HCT116 (cell line): ENCODE results near the gene EPHA10. TPM values are rescaled to one million over a fixed set of nuclear protein-coding genes. Genes with fewer than 3 reads are reported as not detected.

Experiments
- ATAC-seq: fragments of 200-7000 bp; cut with Tn5 transposase; 2 replicates; pipeline ENCODE4 v1.9.1; 2020; ENCODE audit warnings: mild to moderate bottlenecking, moderate library complexity
- Bru-seq: library from RNA; stranded (reverse); fragments of 400-500 nt; gene quantifications from one replicate; lab custom pipeline; 2021; lab: Mats Ljungman, UMichigan
- BruChase-seq, 2 experiments: library from RNA; stranded (reverse); fragments of 400-500 nt; gene quantifications; one replicate each; lab custom pipeline; 2021; lab: Mats Ljungman, UMichigan
- BruUV-seq: library from RNA; stranded (reverse); fragments of 400-500 nt; replicated peaks from 2 replicates; lab custom pipeline; 2021; lab: Mats Ljungman, UMichigan
- CTCF ChIA-PET: fragments of 300-600 bp; sonication (Branson Sonifier 250); formaldehyde crosslinking; loops from one replicate; lab custom pipeline; 2021; ENCODE audit warnings: antibody characterized with exemption; lab: Charles Lee
- POLR2A ChIA-PET: fragments of 300-600, 350-600 bp; sonication (Branson Sonifier 250); formaldehyde crosslinking; loops from one replicate; lab custom pipeline; 2021; ENCODE audit warnings: antibody characterized with exemption; lab: Charles Lee
- RAD21 ChIA-PET, 2 experiments: fragments of 300-600 bp; sonication (Branson Sonifier 250); formaldehyde crosslinking; loops; one replicate each; lab custom pipeline; 2023; ENCODE audit warnings: low total read pairs in 2 of 2; ENCODE audit not compliant: uncharacterized antibody in 2 of 2, unreplicated experiment in 2 of 2, low non-redundant PET in 1 of 2; lab: Charles Lee
- DNase-seq: peaks from one replicate; pipeline ENCODE4 v3.0.0-alpha.2; 2010; ENCODE audit warnings: low read depth, low spot score
- H2AFZ ChIP-seq: fragments of 200-600 bp; shearing (Covaris generic), sonication (generic); 2 replicates; pipeline ENCODE4 v1.6.1; 2017; ENCODE audit warnings: low read depth, mixed run types, mixed read lengths, antibody characterized with exemption, low read length; ENCODE audit not compliant: poor library complexity, severe bottlenecking
- H3K27ac ChIP-seq: 2 replicates; pipeline ENCODE4 v1.5.1; 2012; ENCODE audit warnings: low read depth, low read length
- H3K27me3 ChIP-seq: fragments of 200-600 bp; sonication (generic); 2 replicates; pipeline ENCODE4 v1.6.1; 2016; ENCODE audit warnings: mixed run types, low read length, mixed read lengths; ENCODE audit not compliant: insufficient read depth
- H3K36me3 ChIP-seq, 2 experiments: fragments of 200-500 bp in 1 of 2; fragments of 200-600 bp in 1 of 2; sonication (Bioruptor generic) in 1 of 2; sonication (generic) in 1 of 2; 2 replicates each; pipeline versions ENCODE4 v1.5.1 to v1.6.1; 2014 to 2016; ENCODE audit warnings: low read length in 2 of 2, inconsistent platforms in 1 of 2, mixed read lengths in 1 of 2, mixed run types in 1 of 2; ENCODE audit not compliant: insufficient read depth in 2 of 2, control insufficient read depth in 1 of 2
- H3K4me1 ChIP-seq, 2 experiments: fragments of 200-600 bp in 1 of 2; sonication (generic) in 1 of 2; 2 replicates each; pipeline versions ENCODE4 v1.5.1 to v1.6.1; 2012 to 2017; ENCODE audit warnings: low read length in 2 of 2, inconsistent platforms in 1 of 2, mild to moderate bottlenecking in 1 of 2, mixed read lengths in 1 of 2, mixed run types in 1 of 2, moderate library complexity in 1 of 2; ENCODE audit not compliant: insufficient read depth in 2 of 2, control insufficient read depth in 1 of 2
- H3K4me2 ChIP-seq: fragments of 200-600 bp; sonication (generic); 2 replicates; pipeline ENCODE4 v1.6.1; 2017; ENCODE audit warnings: mixed run types, low read length, mixed read lengths
- H3K4me3 ChIP-seq, 2 experiments: fragments of 200-600 bp in 1 of 2; sonication (generic) in 1 of 2; replicated peaks in 1 of 2; 2 replicates each; pipeline ENCODE4 v1.5.1; 2011 to 2016; ENCODE audit warnings: low read length in 2 of 2, control low read depth in 1 of 2, low read depth in 1 of 2, mild to moderate bottlenecking in 1 of 2, mixed read lengths in 1 of 2, mixed run types in 1 of 2
- H3K79me2 ChIP-seq: fragments of 200-600 bp; sonication (generic); 2 replicates; pipeline ENCODE4 v1.6.1; 2017; ENCODE audit warnings: mild to moderate bottlenecking, mixed run types, low read length, moderate library complexity, mixed read lengths; ENCODE audit not compliant: insufficient read depth
- H3K9ac ChIP-seq: fragments of 200-600 bp; sonication (generic); 2 replicates; pipeline ENCODE4 v1.6.1; 2016; ENCODE audit warnings: low read length, mixed read lengths
- H3K9me2 ChIP-seq: fragments of 200-600 bp; sonication (generic), shearing (Covaris generic); 2 replicates; pipeline ENCODE4 v1.6.1; 2017; ENCODE audit warnings: mixed run types, mild to moderate bottlenecking, moderate library complexity; ENCODE audit not compliant: insufficient read depth
- H3K9me3 ChIP-seq, 2 experiments: fragments of 200-500 bp in 1 of 2; fragments of 200-600 bp in 1 of 2; sonication (Bioruptor generic) in 1 of 2; sonication (generic) in 1 of 2; 2 replicates each; pipeline ENCODE4 v1.6.1; 2014 to 2017; ENCODE audit warnings: low read length in 2 of 2, mixed read lengths in 2 of 2, inconsistent platforms in 1 of 2, low read depth in 1 of 2, mild to moderate bottlenecking in 1 of 2, mixed run types in 1 of 2, moderate library complexity in 1 of 2; ENCODE audit not compliant: control insufficient read depth in 1 of 2, insufficient read depth in 1 of 2
- H4K20me1 ChIP-seq: fragments of 200-600 bp; sonication (generic), shearing (Covaris generic); 2 replicates; pipeline ENCODE4 v1.6.1; 2017; ENCODE audit warnings: mixed run types, mild to moderate bottlenecking, moderate library complexity; ENCODE audit not compliant: insufficient read depth
- CBX3 ChIP-seq: IDR thresholded peaks from 2 replicates; pipeline ENCODE4 v1.6.1; 2012; ENCODE audit warnings: low read depth
- CEBPB ChIP-seq: IDR thresholded peaks from 2 replicates; pipeline ENCODE4 v1.6.1; 2012; ENCODE audit warnings: low read depth
- EGR1 ChIP-seq: IDR thresholded peaks from 2 replicates; pipeline ENCODE4 v1.6.1; 2012; ENCODE audit warnings: low read depth
- ELF1 ChIP-seq: IDR thresholded peaks from 2 replicates; pipeline ENCODE4 v1.6.1; 2012; ENCODE audit warnings: low read depth, borderline replicate concordance
- EZH2phosphoT487 ChIP-seq: fragments of 200-600 bp; IDR thresholded peaks from 2 replicates; pipeline ENCODE4 v1.6.1; 2018; ENCODE audit warnings: antibody characterized with exemption, borderline replicate concordance
- JUND ChIP-seq: IDR thresholded peaks from 2 replicates; pipeline ENCODE4 v1.6.1; 2012
- MAX ChIP-seq: IDR thresholded peaks from 2 replicates; pipeline ENCODE4 v1.6.1; 2012
- POLR2AphosphoS5 ChIP-seq: IDR thresholded peaks from 2 replicates; pipeline ENCODE4 v1.6.1; 2011; ENCODE audit warnings: mild to moderate bottlenecking, low read depth, low read length, moderate library complexity
- TCF7L2 ChIP-seq: IDR thresholded peaks from 2 replicates; pipeline ENCODE4 v1.7.0; 2011; ENCODE audit warnings: borderline replicate concordance, inconsistent platforms; ENCODE audit not compliant: insufficient read depth, insufficient read length; ENCODE audit errors: extremely low read depth
- ZNF274 ChIP-seq: fragments of 200-500 bp; sonication (Bioruptor generic); IDR thresholded peaks from 2 replicates; pipeline ENCODE4 v1.6.1; 2014; ENCODE audit warnings: mild to moderate bottlenecking, low read depth, low read length, inconsistent platforms
- intact Hi-C: fragments of 100-400 bp; cut with micrococcal nuclease; formaldehyde crosslinking; loops from 2 replicates; pipeline ENCODE4 v1.10.0; 2022
- long read RNA-seq: library from polyadenylated mRNA; unstranded; transcript quantifications from one replicate; pipeline ENCODE4 v2.0.0, GENCODE V29; 2021; ENCODE audit not compliant: unreplicated experiment
- polyA plus RNA-seq: library from polyadenylated mRNA; unstranded; fragments of >200 nt; gene quantifications from 2 replicates; pipeline ENCODE4 v1.2.1, GENCODE V29; 2012; ENCODE audit warnings: missing spikeins
- total RNA-seq: library from RNA; stranded (reverse); gene quantifications from one replicate; pipeline ENCODE4 v1.2.1, GENCODE V29; 2021; ENCODE audit not compliant: unreplicated experiment

Gene EPHA10
- total RNA-seq (6.5 TPM), Bru-seq, nascent RNA (percentile 51 among the genes with signal in this experiment), BruChase-seq, experiment 1, labeled RNA remaining after a 6-hour chase (percentile 49 among the genes with signal in this experiment), BruChase-seq, experiment 2, labeled RNA remaining after a 2-hour chase (percentile 52 among the genes with signal in this experiment)
- 5.7 TPM in 2 replicates for polyA plus RNA-seq
- long read RNA-seq, partial matches to known transcripts: 0 of 7 reads
- long read RNA-seq, other reads (novel, unspliced or antisense): 5 of 7 reads

- no peak within 1 kb of the TSS for H3K27ac ChIP-seq
- no peak within 1 kb of the TSS for H3K4me3 ChIP-seq
- H3K27me3 ChIP-seq: peaks cover 40% of the 10 kb centered on the region
- H3K4me1 ChIP-seq: peaks cover 0 to 8% of the 10 kb centered on the region in 2 experiments; a peak in 1 of 4 replicates
- H4K20me1 ChIP-seq: no peaks in the 10 kb centered on the region
- ChIA-PET POLR2A (interaction anchor here (0.5 kb wide), 1 partner anchor 43 kb away, joined by 3 read pairs; the partner anchor contains the start of genes C1orf122 and YRDC), RAD21 (interaction anchor here (0.7 kb wide), 2 partner anchors 9 to 167 kb away, joined by 3 read pairs; no protein-coding TSS in a partner anchor), CTCF (interaction anchor here (1.6 kb wide), 1 partner anchor 73 kb away, joined by 4 read pairs; the partner anchor contains the start of gene CDCA8)
- no peak within 1 kb of the TSS for H3K9ac ChIP-seq
- ATAC-seq (peak; percentile 31; the same call in 1 of the 2 replicates), DNase-seq (no peak)
- no peaks in the 10 kb centered on the region for H3K36me3 ChIP-seq
- H2AFZ ChIP-seq: peak within 1 kb of the TSS; percentile 61
- H3K4me2 ChIP-seq: peak within 1 kb of the TSS; percentile 47
- H3K9me3 ChIP-seq: no peaks in the 10 kb centered on the region
- intact Hi-C loops: no loop called here
- no peak for TF ChIP-seq EZH2phosphoT487
- TF ChIP-seq MAX: no peak
- no peak for TF ChIP-seq CBX3
- TF ChIP-seq ELF1: no peak
- TF ChIP-seq JUND: no peak
- no peak for TF ChIP-seq EGR1
- no peak for TF ChIP-seq CEBPB
- TF ChIP-seq POLR2AphosphoS5: no peak
- H3K79me2 ChIP-seq: no peaks in the 10 kb centered on the region
- H3K9me2 ChIP-seq: no peaks in the 10 kb centered on the region
- BruUV-seq: no TSS peak
Measured at GRCh38 chr1:37764888-37765441, at the start of gene EPHA10. TSS of gene EPHA10 (minus strand) at chr1:37765120. CDS start at chr1:37765066, 54 bp downstream.

- H2AFZ ChIP-seq: no peak overlapping the region
- H3K4me3 ChIP-seq: no peak overlapping the region
- peaks cover 16% of the 10 kb centered on the region for H3K79me2 ChIP-seq
- no peak for ATAC-seq
- TF ChIP-seq JUND (no peak), ZNF274 (no peak), TCF7L2 (no peak)
- TF ChIP-seq, all 23 proteins: peak for 0
- DNase-seq: no peak
- Histone ChIP-seq H3K4me1 (peaks cover 7 to 22% of the 10 kb centered on the region in 2 experiments), H3K9me2 (no peaks in the 10 kb centered on the region), H3K27me3 (no peaks in the 10 kb centered on the region), H3K27ac (no peak overlapping the region), H3K9me3 (no peaks in the 10 kb centered on the region), H4K20me1 (no peaks in the 10 kb centered on the region; the same call in 1 of the 2 replicates), H3K36me3 (peaks cover 9 to 12% of the 10 kb centered on the region in 2 experiments; a peak in 3 of 4 replicates), H3K4me2 (no peak overlapping the region), H3K9ac (no peak overlapping the region)
- ChIA-PET RAD21 (no interaction called here), POLR2A (no interaction called here), CTCF (no interaction called here)
- no TSS peak for BruUV-seq
- intact Hi-C loops: loop anchor here (5.0 kb wide), 1 partner anchor 163 kb away; no protein-coding TSS in a partner anchor
Measured at GRCh38 chr1:37814252-37814651, 49.3 kb upstream of the EPHA10 start.
